ENCODE data around the gene LIN37. TPM values are rescaled to one million over a fixed set of nuclear protein-coding genes. Genes with fewer than 3 reads are reported as not detected.
"Not testable (repeated sequence)": the region's sequence is repeated elsewhere in the genome, so short reads cannot be mapped to it uniquely, and the experiment has no call there.

Gene LIN37
- polyA plus RNA-seq, 3 donors, result 11.3 to 11.7 (median 11.6) TPM

GRCh38 chr19:35718345-35719041 is 29.9 kb upstream of the LIN37 start:
- no peak for DNase-seq (ENCODE audit: low read depth in 3 of 3, low spot score in 2 of 3)

GRCh38 chr19:35719402-35720162 is 28.8 kb upstream of the LIN37 start:
- no peak for DNase-seq (ENCODE audit: low read depth in 3 of 3, low spot score in 2 of 3)

- DNase-seq (ENCODE audit: low read depth in 3 of 3, low spot score in 2 of 3), result no peak
Measured at GRCh38 chr19:35720163-35720524, 28.2 kb upstream of the LIN37 start.

- DNase-seq (ENCODE audit: low read depth in 3 of 3, low spot score in 2 of 3), result no peak
Measured at GRCh38 chr19:35720648-35721047, 27.7 kb upstream of the LIN37 start.

- no peak for DNase-seq (ENCODE audit: low read depth in 3 of 3, low spot score in 2 of 3)
Measured at GRCh38 chr19:35721374-35721773, 27.0 kb upstream of the LIN37 start.

GRCh38 chr19:35722461-35722860 is 25.9 kb upstream of the LIN37 start:
- no peak for DNase-seq (ENCODE audit: low read depth in 3 of 3, low spot score in 2 of 3)

- DNase-seq (ENCODE audit: low read depth in 3 of 3, low spot score in 2 of 3), result no peak
Measured at GRCh38 chr19:35722897-35723296, 25.5 kb upstream of the LIN37 start.

- DNase-seq (ENCODE audit: low read depth in 3 of 3, low spot score in 2 of 3), result no peak
Measured at GRCh38 chr19:35723671-35724070, 24.7 kb upstream of the LIN37 start.

- not testable (repeated sequence) for DNase-seq (ENCODE audit: low read depth in 3 of 3, low spot score in 2 of 3)
Measured at GRCh38 chr19:35724132-35724531, 24.2 kb upstream of the LIN37 start.

- DNase-seq (ENCODE audit: low read depth in 3 of 3, low spot score in 2 of 3), result no peak
Measured at GRCh38 chr19:35724560-35724959, 23.8 kb upstream of the LIN37 start.

- no peak for DNase-seq (ENCODE audit: low read depth in 3 of 3, low spot score in 2 of 3)
Measured at GRCh38 chr19:35725216-35725861, 23.0 kb upstream of the LIN37 start.

- no peak for DNase-seq (ENCODE audit: low read depth in 3 of 3, low spot score in 2 of 3)
Measured at GRCh38 chr19:35727053-35727955, 21.1 kb upstream of the LIN37 start.

- DNase-seq (ENCODE audit: low read depth in 3 of 3, low spot score in 2 of 3), result no peak
Measured at GRCh38 chr19:35727956-35728706, 20.2 kb upstream of the LIN37 start.

GRCh38 chr19:35729021-35729420 is 19.4 kb upstream of the LIN37 start:
- no peak for DNase-seq (ENCODE audit: low read depth in 3 of 3, low spot score in 2 of 3)

- no peak for DNase-seq (ENCODE audit: low read depth in 3 of 3, low spot score in 2 of 3)
Measured at GRCh38 chr19:35729763-35730162, 18.6 kb upstream of the LIN37 start.

GRCh38 chr19:35730326-35730725 is 18.1 kb upstream of the LIN37 start:
- no peak for DNase-seq (ENCODE audit: low read depth in 3 of 3, low spot score in 2 of 3)

GRCh38 chr19:35731353-35731752 is 17.0 kb upstream of the LIN37 start:
- DNase-seq (ENCODE audit: low read depth in 3 of 3, low spot score in 2 of 3), result no peak

- no peak for DNase-seq (ENCODE audit: low read depth in 3 of 3, low spot score in 2 of 3)
Measured at GRCh38 chr19:35731779-35732405, 16.5 kb upstream of the LIN37 start.

GRCh38 chr19:35732540-35733179 is 15.7 kb upstream of the LIN37 start:
- DNase-seq (ENCODE audit: low read depth in 3 of 3, low spot score in 2 of 3), result no peak

Data from right renal cortex interstitium (tissue), 3 donors.